Activated CD4-positive, alpha-beta T cell treated with anti-CD3 and anti-CD28 coated beads for 4 hours (primary cell): ENCODE measurements around the gene ZNF277.

ENCODE experiments used
- DNase-seq, 2 donors: peaks; one replicate each; pipeline ENCODE4 v3.0.0-alpha.2; 2020

The ZNF277 gene

GRCh38 chr7:112185005-112185834 lies 21.3 kb upstream of the ZNF277 start:
- no peak for DNase-seq

GRCh38 chr7:112186300-112186699 lies 20.2 kb upstream of the ZNF277 start:
- no peak for DNase-seq

- no peak for DNase-seq
Measured at GRCh38 chr7:112188257-112188656, 18.2 kb upstream of the ZNF277 start.

- DNase-seq, result no peak
Measured at GRCh38 chr7:112189691-112190090, 16.8 kb upstream of the ZNF277 start.

GRCh38 chr7:112190120-112190519 lies 16.4 kb upstream of the ZNF277 start:
- no peak for DNase-seq

- DNase-seq, result no peak
Measured at GRCh38 chr7:112192236-112193154, 14.0 kb upstream of the ZNF277 start.

- no peak for DNase-seq
Measured at GRCh38 chr7:112193915-112194502, 12.5 kb upstream of the ZNF277 start.

GRCh38 chr7:112195717-112196116 lies 10.8 kb upstream of the ZNF277 start:
- no peak for DNase-seq

- no peak for DNase-seq
Measured at GRCh38 chr7:112197322-112197721, 9.2 kb upstream of the ZNF277 start.

GRCh38 chr7:112199035-112199655 lies 7.3 kb upstream of the ZNF277 start:
- DNase-seq, result no peak

GRCh38 chr7:112199672-112200071 lies 6.8 kb upstream of the ZNF277 start:
- no peak for DNase-seq

- DNase-seq, result no peak
Measured at GRCh38 chr7:112201411-112201810, 5.1 kb upstream of the ZNF277 start.

- no peak for DNase-seq
Measured at GRCh38 chr7:112201839-112202238, 4.7 kb upstream of the ZNF277 start.

GRCh38 chr7:112202816-112203215 lies 3.7 kb upstream of the ZNF277 start:
- peak in 1 of 2 donors; percentile 22 for DNase-seq

GRCh38 chr7:112203365-112203739 lies 3.1 kb upstream of the ZNF277 start:
- DNase-seq, result no peak

GRCh38 chr7:112204499-112205342 lies 1.8 kb upstream of the ZNF277 start:
- DNase-seq, result no peak

- peak; percentile 24 to 38 for DNase-seq
Measured at GRCh38 chr7:112205343-112206237, 905 bp upstream of the ZNF277 start.

GRCh38 chr7:112206991-112207592 lies 597 bp downstream of the ZNF277 start:
- DNase-seq, result no peak

- no peak for DNase-seq
Measured at GRCh38 chr7:112207765-112208164, 1.3 kb downstream of the ZNF277 start.

GRCh38 chr7:112211348-112211907 lies 4.9 kb downstream of the ZNF277 start:
- DNase-seq, result no peak
